Measurements from ENCODE around the gene PCBD1. TPM values are rescaled to one million over a fixed set of nuclear protein-coding genes. Genes with fewer than 3 reads are reported as not detected.

The PCBD1 gene
- total and polyA plus RNA-seq, 2 experiments from 2014 or later, result 33.3 to 78.5 TPM

DNA sequence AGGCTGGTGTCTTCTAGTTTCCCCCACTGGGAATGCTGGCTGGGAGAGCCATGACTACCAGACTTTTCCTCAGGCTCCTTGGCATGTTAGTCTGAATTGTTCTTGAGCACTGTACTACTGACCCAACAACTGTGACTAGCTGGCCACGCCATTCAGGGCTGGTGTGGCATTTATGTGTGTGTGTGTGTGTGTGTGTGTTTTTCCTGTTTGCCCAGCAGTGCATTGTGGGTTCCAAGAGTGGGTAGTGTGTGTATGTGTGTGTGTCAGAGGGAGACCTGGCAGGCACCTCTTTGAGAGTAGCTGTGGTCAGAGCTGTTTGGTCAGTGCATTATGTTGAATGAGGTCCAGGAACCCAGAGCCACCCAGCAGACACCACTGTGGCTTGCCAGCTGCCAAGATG is 9.2 kb downstream of the PCBD1 start:
- H3K4me1 ChIP-seq (ENCODE audit: insufficient read depth), result 0 out of 2 replicates have a peak, but pooled peaks cover 10% of the 10 kb centered on the region
- peaks cover 17% of the 10 kb centered on the region for H3K4me1 Mint-ChIP-seq
- no peak for ATAC-seq
- no peaks in the 10 kb centered on the region for H3F3A ChIP-seq (replicated peaks; ENCODE audit: low read depth)
- no peaks in the 10 kb centered on the region for H3K9me2 ChIP-seq (ENCODE audit: insufficient read depth)
- H3K9me3 Mint-ChIP-seq, result no peaks in the 10 kb centered on the region
- no peak overlapping the region for H3K4me2 ChIP-seq
- TF ChIP-seq ZNF331 (CRISPR knock-in tag; IDR thresholded peaks at IDR 0.05; ENCODE audit: low read depth), result no peak
- no peak for TF ChIP-seq STAT1 (IDR thresholded peaks at IDR 0.05; ENCODE audit: unreplicated experiment)
- no peak for TF ChIP-seq CREB1 (CRISPR knock-in tag; IDR thresholded peaks at IDR 0.05; ENCODE audit: low read depth)
- no peak for TF ChIP-seq ZNF462 (CRISPR knock-in tag; IDR thresholded peaks at IDR 0.05)
- no peak for TF ChIP-seq NANOG (IDR thresholded peaks at IDR 0.05; ENCODE audit: borderline replicate concordance)
- TF ChIP-seq, protein P1, sequence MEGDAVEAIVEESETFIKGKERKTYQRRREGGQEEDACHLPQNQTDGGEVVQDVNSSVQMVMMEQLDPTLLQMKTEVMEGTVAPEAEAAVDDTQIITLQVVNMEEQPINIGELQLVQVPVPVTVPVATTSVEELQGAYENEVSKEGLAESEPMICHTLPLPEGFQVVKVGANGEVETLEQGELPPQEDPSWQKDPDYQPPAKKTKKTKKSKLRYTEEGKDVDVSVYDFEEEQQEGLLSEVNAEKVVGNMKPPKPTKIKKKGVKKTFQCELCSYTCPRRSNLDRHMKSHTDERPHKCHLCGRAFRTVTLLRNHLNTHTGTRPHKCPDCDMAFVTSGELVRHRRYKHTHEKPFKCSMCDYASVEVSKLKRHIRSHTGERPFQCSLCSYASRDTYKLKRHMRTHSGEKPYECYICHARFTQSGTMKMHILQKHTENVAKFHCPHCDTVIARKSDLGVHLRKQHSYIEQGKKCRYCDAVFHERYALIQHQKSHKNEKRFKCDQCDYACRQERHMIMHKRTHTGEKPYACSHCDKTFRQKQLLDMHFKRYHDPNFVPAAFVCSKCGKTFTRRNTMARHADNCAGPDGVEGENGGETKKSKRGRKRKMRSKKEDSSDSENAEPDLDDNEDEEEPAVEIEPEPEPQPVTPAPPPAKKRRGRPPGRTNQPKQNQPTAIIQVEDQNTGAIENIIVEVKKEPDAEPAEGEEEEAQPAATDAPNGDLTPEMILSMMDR (conservative IDR thresholded peaks at IDR 0.05; ENCODE audit: low read depth in 2 of 2), result no peak
- no peak for TF ChIP-seq POLR2AphosphoS5 (IDR thresholded peaks at IDR 0.05; ENCODE audit: low read depth)
- TF ChIP-seq JUNB (IDR thresholded peaks at IDR 0.05; ENCODE audit: unreplicated experiment), result no peak
- no peak for TF ChIP-seq EZH2phosphoT487 (IDR thresholded peaks at IDR 0.05; ENCODE audit: unreplicated experiment)
- TF ChIP-seq ZNF114 (CRISPR knock-in tag; IDR thresholded peaks at IDR 0.05), result no peak
- no peak for TF ChIP-seq EZH2 (IDR thresholded peaks at IDR 0.05; ENCODE audit: low read depth, unreplicated experiment)
- TF ChIP-seq ETS1 (IDR thresholded peaks at IDR 0.05), result no peak
- no peak for TF ChIP-seq REST (IDR thresholded peaks at IDR 0.05; ENCODE audit: unreplicated experiment)
- no peak for DNase-seq (ENCODE audit: low spot score)
- H4K20me1 ChIP-seq (replicated peaks; ENCODE audit: insufficient read depth), result no peaks in the 10 kb centered on the region; the same call in 1 of the 2 replicates
- 0 out of 2 replicates have a peak overlapping the region, but pooled peaks have one; percentile 3 for H3K27ac Mint-ChIP-seq
- H3K27me3 ChIP-seq (ENCODE audit: insufficient read depth), result no peaks in the 10 kb centered on the region
- peaks cover 54% of the 10 kb centered on the region for H3K36me3 Mint-ChIP-seq (ENCODE audit: low read depth)
- H3K4me3 Mint-ChIP-seq, result no peak overlapping the region
- no peak overlapping the region for H3K27ac ChIP-seq (ENCODE audit: low read depth)
- no peak overlapping the region for H3K4me3 ChIP-seq
- no peak overlapping the region for H2AFZ ChIP-seq
- no peaks in the 10 kb centered on the region for H3K79me2 ChIP-seq (replicated peaks; ENCODE audit: insufficient read depth)
- peaks cover 9% of the 10 kb centered on the region; the same call in 1 of the 2 replicates for H3K36me3 ChIP-seq (ENCODE audit: insufficient read depth)
- peaks cover 3% of the 10 kb centered on the region for H3K27me3 Mint-ChIP-seq (ENCODE audit: insufficient read depth, low read depth, poor library complexity)

Data from GM23338 (cell line).